ENCODE data around the gene LRRC27. TPM values are rescaled to one million over a fixed set of nuclear protein-coding genes. Genes with fewer than 3 reads are reported as not detected.
"Not testable (repeated sequence)": the region's sequence is repeated elsewhere in the genome, so short reads cannot be mapped to it uniquely, and the experiment has no call there.

LRRC27 gene
- total and polyA plus RNA-seq, 2 of the 4 experiments (the other 2 are of a cell fraction), result 3.8 to 5.3 TPM

DNA sequence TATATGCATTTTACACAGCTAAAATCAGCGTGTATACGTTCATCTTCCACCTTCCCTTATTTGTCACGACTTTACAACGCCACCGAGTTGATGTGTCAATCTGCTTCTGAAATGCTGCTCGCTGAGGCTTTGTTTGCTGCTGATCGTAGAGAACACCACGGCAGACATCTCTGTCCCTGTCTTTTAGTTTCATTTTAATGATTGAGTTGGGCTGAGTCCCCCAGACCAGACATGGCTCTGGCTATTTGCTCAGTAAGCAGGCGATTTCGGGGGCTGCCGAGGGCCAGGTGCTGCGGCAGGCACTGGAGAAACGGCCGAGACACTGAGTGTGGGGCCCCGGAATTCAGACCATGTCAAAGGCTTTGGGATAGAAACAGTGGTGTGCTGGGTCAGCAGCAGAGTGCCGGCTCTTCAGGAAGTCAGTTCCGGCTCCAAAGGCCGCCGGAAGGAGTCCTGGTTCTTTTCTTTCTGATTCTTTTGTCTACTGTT lies 5.0 kb downstream of the LRRC27 start (continued):
- TF ChIP-seq, protein P1, sequence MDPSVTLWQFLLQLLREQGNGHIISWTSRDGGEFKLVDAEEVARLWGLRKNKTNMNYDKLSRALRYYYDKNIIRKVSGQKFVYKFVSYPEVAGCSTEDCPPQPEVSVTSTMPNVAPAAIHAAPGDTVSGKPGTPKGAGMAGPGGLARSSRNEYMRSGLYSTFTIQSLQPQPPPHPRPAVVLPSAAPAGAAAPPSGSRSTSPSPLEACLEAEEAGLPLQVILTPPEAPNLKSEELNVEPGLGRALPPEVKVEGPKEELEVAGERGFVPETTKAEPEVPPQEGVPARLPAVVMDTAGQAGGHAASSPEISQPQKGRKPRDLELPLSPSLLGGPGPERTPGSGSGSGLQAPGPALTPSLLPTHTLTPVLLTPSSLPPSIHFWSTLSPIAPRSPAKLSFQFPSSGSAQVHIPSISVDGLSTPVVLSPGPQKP (IDR thresholded peaks at IDR 0.05; ENCODE audit: borderline replicate concordance, low read depth, low read length), result no peak
- TF ChIP-seq MAZ (IDR thresholded peaks at IDR 0.05; ENCODE audit: borderline replicate concordance, low read depth, low read length), result no peak
- TF ChIP-seq RAD21 (IDR thresholded peaks at IDR 0.05; ENCODE audit: low read length), result no peak
- TF ChIP-seq POLR2A (IDR thresholded peaks at IDR 0.05; ENCODE audit: low read depth, low read length), result no peak
- TF ChIP-seq RFX5 (IDR thresholded peaks at IDR 0.05; ENCODE audit: low read depth, low read length), result no peak

DNA sequence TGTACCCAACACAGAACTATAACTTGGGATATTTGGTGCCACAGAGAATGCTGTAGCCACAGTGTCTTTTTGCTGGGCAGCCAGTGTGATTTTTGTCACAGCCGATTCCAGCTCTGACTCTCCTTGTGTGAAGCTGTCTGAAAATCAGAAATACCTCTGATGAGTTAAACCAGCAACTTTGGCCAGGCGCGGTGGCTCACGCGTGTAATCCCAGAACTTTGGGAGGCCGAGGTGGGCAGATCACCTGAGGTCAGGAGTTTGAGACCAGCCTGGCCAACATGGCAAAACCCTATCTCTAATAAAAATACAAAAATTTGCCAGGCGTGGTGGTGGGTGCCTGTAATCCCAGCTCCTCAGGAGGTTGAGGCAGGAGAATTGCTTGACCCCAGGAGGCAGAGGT lies 5.9 kb downstream of the LRRC27 start:
- H3K18ac ChIP-seq (ENCODE audit: low read depth, low read length); H3K27me3 ChIP-seq (ENCODE audit: control insufficient read depth, insufficient read depth, low read length); H2AK9ac ChIP-seq (replicated peaks; ENCODE audit: low read depth, low read length, poor library complexity); H4K8ac ChIP-seq (ENCODE audit: low read depth in 2 of 2, low read length in 2 of 2); H3K9ac ChIP-seq (ENCODE audit: low read depth, low read length); H3K79me1 ChIP-seq (ENCODE audit: low read depth in 1 of 2, low read length in 2 of 2); in situ Hi-C loops (cut with MboI; ENCODE audit: low sequenced_read_pairs); POLR2A ChIA-PET (ENCODE audit: unreplicated experiment); H2AFZ ChIP-seq (replicated peaks; ENCODE audit: low read length, poor library complexity); H3K9me1 ChIP-seq (ENCODE audit: insufficient read depth, low read length); H4K20me1 ChIP-seq (ENCODE audit: insufficient read depth, low read length); H2AK5ac ChIP-seq (ENCODE audit: low read depth, low read length); H3K4me3 ChIP-seq (ENCODE audit: insufficient read depth, low read depth, low read length); ATAC-seq (ENCODE audit: low read depth); DNase-seq; H3K4ac ChIP-seq (ENCODE audit: low read depth, low read length); H3K4me1 ChIP-seq (ENCODE audit: control insufficient read depth, insufficient read depth, low read length); H2BK20ac ChIP-seq (ENCODE audit: low read depth, low read length); H2BK120ac ChIP-seq (ENCODE audit: low read depth, low read length); H3K56ac ChIP-seq (ENCODE audit: extremely low read depth, insufficient read depth, low read length); H3K14ac ChIP-seq (replicated peaks; ENCODE audit: low read depth, low read length); H3K4me2 ChIP-seq (ENCODE audit: low read depth, low read length); intact Hi-C loops (cut with micrococcal nuclease); H2BK15ac ChIP-seq (ENCODE audit: low read depth, low read length); H3K9me3 ChIP-seq (ENCODE audit: control insufficient read depth, insufficient read depth, low read length); BruUV-seq (replicated peaks); H4K5ac ChIP-seq (ENCODE audit: low read depth, low read length); H4K91ac ChIP-seq (ENCODE audit: insufficient read depth, low read depth, low read length); H2BK5ac ChIP-seq (ENCODE audit: low read depth, low read length, poor library complexity, severe bottlenecking); H3K23ac ChIP-seq (ENCODE audit: low read depth, low read length); H3K27ac ChIP-seq (ENCODE audit: insufficient read depth, low read length); CTCF ChIA-PET: not testable (repeated sequence)
- H3K36me3 ChIP-seq (ENCODE audit: control insufficient read depth, insufficient read depth, low read length), result peaks cover 20% of the 10 kb centered on the region
- WGBS, 2 experiments (ENCODE audit: extremely low coverage in 2 of 2, insufficient read length in 1 of 2), result 60% methylated on average over 1 of the region's 7 CpGs; no CpG with 5 or more reads in 1 of the 2 experiments
- dilution Hi-C loops (cut with HindIII; ENCODE audit: low sequenced_read_pairs, unreplicated experiment), result loop anchor here (25.0 kb wide), 1 partner anchor 101 kb away; no protein-coding TSS in a partner anchor
